GM21447 (cell line): Measurements from ENCODE around the gene SPCS3.
"Not testable (repeated sequence)": the region's sequence is repeated elsewhere in the genome, so short reads cannot be mapped to it uniquely, and the experiment has no call there.

Experiments used
- ATAC-seq: cut with Tn5 transposase; IDR thresholded peaks from one replicate; pipeline ENCODE4 v1.9.1; 2021; ENCODE audit not compliant: unreplicated experiment

Gene SPCS3

DNA sequence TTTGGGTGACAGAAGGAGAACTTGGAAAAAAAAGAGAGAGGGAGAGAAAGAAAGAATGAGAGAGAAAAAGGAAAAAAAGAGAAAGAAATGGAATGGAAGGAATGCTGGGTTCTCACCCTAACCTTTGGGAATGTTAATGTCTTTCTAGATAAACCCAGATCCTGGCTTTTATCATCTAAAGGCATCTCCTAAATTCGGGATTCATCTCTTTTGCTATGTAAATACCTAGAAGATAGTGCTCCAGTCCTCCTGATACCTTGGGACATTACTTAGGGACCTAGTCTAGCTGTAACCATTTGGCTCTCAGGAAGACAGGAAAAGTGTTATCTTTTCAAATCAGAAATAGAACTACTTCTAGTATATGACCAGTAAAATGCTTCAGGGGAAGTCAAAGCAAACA lies 15.8 kb upstream of the SPCS3 start:
- ATAC-seq: no peak

DNA sequence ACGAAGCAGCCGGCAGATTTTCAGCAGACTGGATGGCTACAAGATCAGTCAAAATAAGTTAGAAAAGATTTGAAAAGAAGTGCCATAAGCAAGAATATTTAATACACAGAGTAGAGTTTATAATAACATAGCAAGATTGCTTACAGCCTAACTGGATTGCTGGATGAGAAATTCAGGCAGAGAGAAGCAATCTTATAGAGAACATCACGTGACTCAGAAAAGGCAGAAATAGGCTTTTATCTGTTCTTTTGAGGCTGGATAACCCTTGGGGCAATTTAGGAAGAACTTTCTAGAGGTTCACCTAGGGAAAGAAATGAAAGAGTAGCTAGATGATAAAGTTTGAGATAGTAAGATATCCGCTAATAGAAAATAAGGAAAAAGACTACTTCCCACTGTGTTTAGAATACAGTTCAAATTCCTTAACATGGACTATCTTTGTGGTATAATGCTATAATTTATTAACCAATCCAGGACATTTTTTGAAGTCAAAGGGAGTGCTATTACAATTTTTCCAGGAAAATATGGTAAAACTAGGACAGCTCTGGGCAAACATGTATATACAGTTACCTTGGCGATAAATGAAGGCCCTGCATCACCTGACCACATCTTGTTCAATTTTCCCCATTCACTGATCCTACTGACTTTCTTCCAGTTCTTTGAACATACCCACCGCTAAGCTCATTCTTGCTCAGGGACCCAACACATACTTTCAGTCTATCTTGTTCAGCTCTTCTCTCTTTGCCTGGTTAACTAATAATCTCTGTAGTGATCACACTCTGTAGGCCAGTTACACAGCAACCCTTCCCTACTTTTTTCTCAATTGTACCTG lies 12.7 kb upstream of the SPCS3 start:
- ATAC-seq: no peak

DNA sequence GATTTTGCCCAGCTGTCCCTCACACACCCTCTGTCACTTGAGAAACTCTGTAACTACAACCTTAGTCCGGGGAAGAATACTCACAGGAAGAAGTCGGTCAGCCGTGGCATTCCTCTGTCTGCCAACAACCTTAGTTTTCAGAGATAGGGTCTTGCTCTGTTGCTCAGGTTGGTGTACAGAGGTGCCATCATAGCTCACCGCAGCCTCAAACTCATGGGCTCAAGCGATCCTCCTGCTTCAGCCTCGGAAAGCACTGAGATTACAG lies 12.2 kb upstream of the SPCS3 start:
- no peak for ATAC-seq

DNA sequence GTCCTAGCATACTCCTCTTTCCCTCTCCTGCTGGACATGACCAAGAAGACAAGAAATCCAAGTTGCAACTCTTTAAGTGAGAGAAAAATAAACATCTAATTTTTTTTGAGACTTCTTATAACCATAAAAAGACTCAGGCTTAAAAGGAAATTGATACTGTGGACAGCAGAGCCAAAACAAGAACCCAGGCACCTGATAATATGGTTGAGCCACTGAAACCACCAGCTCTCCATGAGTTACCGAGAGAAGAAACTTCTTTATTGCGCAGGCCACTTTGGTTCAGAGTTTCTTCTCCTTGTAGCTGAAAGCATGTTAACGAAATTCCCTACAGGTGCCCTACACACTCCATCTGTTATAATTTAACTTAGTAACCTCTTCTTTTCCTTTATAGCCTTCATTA lies 11.3 kb upstream of the SPCS3 start:
- ATAC-seq: peak; percentile 54

DNA sequence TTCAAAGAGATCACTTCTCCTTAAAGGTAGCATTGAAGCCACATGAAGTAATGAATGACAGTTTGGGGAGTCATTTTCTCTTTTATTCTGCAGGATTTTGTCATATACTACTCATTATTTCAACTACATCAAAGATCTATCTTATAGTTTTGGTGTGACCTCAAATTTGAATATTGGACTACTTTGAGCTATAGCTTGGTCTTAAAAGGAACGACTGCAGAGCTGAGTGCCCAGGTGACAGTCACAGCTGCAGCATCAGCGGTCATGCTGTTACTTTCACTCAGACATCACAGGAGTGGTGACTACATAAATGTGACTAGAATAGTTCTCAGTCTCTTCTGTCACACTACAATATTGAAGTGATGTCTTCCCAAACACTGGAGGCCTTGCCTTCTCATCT lies 10.7 kb upstream of the SPCS3 start:
- ATAC-seq: peak; percentile 99

DNA sequence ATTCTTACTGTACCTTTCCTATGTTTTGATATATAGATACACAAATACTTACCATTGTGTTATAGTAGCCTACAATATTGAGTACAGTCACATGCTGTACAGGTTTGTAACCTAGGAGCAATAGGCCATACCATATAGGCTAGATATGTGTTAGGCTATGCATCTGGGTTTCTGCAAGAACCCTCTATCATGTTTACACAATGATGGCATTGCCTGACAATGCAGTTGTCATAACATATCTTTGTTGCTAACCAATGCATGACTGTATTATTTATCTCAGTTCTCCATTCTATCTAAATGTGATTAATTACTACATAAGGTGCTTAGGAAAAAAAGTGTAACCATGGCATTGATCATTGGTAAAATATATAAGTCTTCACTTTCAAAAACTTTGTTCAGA lies 10.0 kb upstream of the SPCS3 start:
- no peak for ATAC-seq

DNA sequence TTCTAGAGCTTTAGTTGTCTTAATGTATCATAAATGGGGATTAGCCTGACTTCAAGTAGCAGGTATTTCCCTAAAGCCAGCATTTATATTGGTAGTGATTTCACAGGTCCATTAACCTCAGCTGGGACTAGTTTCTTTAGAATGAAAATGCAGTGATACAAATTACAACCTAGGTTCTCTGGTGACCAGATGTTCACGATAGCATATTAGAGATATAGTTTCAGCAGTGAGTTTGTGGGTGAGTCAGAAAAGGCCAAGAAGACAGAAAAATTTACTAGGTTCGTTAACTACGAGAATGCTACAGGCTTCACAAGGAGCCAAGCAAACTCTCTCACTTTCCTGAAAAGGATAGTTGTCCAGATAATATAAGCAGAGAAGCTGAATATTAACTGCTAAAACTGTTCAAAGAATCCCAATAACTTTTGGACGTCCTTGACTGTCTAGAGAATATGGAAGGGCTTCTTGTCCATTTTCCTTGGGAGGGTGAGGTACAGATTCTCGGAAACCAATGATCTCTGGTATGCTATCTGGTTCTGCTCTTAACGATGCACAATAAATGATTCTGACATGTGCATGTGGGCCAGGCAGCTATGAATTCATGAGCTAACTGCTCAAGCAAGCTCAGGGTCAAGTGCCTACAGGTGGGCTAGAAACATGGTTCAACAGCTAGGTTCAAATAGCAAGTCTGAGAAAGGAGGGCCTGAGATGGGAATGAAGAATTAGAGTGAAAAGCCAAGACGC lies 6.0 kb upstream of the SPCS3 start:
- ATAC-seq: no peak

DNA sequence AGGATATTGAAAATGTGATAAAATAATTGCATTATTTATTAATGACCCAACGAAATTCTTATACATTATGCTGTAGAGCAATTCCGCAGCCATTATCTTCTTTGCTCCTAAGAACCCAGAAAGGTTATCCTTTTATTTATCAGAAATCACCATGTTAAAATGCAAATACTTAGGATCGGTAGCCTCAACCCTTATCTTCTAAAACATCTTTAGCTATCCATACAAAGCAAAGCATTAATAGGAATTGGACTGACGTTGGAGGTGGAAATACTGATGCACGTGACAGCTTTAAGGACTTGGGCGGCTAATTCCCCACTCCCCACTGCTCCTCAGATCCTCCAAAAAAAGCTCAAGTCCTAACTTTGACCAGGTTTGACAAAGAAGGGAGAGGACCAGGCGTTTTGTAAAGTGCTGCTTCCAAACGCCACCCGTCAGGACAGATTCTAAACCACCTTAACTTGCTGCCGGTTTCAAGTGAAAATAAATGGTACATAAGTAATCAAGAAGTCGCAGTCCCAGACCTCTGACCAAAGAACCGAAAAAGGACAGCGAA lies 539 bp upstream of the SPCS3 start:
- no peak for ATAC-seq

DNA sequence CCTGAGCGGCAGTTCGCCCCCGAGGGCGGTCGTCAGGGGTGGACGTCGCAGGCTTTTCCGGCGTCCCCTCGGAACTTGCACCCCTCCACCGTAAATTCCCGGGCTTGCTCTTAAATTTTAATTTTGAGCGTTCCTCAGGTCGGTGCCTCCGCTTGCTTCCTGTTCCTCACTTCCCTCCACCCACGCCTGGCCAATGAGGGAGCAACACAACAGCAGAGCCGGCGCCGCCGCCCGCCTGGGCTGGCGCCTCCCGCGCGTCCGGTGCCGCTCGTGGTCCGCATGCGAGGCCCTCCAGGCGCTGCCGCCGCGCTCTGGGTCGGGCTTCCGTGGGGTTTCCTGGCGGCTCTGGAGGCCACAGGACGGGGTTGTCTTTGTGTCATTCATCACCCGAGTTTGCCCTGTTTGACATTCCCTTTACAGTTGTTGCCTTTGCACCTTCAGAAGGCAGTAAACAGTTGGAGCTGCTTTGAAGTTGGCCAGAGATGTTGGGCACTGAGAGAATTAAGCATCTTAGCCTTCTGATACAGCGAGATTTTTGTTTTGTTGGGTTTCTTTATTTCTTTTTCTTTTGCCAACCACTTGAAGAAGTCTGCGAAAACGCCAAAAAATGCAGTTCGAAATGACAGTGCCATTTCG lies 692 bp downstream of the SPCS3 start:
- peak; percentile 82 for ATAC-seq

DNA sequence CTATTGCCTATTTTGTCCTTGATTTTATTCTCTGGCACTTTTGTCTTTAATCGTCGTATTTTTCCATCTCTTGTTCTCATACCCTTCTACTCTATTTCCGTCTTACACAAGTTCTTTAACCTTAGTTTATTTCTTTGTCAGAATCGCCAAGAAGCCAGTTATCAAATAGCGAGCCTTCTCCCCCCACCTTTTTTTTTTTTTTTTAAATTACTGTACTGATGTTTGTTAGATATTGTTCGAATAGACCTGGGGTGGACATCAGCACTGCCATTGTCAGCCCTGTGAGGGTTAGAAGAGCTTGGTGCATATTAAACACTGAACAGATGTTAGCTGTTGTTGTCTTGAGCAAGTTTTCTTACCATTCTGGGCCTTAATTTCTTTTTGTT lies 1.2 kb downstream of the SPCS3 start:
- no peak for ATAC-seq

DNA sequence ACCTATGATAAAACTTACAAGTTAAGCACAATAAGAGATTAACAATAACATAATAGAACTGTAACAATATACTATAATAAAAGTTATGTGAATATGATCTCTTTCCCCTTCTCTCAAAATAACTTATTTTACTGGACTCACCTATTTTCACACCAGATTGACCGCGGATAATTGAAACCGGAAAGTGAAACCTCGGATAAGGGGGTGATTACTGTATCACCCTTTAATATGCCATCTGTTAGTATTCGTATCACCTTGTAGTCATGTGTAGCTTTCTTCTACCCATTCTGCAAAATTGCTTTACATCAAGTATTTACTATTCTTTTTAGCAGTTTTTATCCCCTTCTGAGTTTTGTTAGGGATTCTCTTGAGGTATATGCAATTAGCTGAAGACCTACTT lies 1.8 kb downstream of the SPCS3 start:
- ATAC-seq: no peak

DNA sequence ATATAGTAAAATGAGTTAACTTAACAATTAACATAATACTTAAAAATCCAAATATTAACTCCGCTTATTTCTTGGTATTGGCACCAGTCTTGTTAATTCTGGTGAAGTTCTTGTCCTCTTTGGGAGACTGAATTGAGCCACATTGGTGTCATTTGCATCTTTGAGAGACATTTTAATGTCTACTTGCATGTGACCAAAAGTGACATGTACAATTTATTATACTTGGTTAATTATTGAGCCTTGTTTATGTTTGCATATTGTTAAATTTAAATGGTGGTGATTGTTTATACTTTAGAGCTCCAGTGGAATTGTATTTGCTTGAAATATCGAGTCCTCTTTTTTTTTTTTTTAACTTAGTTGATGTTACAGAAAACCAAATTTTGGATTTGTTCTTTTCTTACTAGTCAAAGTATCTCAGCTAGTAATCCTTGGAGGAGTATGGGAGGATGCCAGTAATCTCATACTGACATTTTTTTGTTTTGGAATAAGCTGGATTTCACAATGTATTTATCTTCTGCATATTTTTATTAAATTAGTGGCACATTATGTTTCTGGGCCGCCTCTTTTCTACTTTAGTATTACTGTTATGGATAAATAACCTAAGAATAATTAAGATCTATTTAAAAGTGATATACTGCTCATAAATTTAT lies 3.9 kb downstream of the SPCS3 start:
- ATAC-seq: no peak

DNA sequence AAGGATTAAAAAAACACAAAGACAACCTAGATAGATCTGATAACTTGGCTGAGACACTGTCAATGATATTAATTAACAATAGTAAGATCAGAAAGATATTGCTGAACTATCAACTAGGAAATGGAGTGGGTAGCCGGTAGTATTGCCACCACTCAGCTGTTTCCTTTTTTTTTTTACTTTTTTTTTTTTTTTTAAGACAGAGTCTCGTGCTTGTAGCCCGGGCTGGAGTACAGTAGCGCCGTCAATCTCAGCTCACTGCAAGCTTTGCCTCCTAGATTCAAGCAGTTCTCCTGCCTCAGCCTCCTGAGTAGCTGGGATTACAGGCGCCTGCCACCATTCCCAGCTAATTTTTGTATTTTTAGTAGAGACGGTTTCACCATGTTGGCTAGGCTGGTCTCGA lies 5.1 kb downstream of the SPCS3 start:
- ATAC-seq: not testable (repeated sequence)

DNA sequence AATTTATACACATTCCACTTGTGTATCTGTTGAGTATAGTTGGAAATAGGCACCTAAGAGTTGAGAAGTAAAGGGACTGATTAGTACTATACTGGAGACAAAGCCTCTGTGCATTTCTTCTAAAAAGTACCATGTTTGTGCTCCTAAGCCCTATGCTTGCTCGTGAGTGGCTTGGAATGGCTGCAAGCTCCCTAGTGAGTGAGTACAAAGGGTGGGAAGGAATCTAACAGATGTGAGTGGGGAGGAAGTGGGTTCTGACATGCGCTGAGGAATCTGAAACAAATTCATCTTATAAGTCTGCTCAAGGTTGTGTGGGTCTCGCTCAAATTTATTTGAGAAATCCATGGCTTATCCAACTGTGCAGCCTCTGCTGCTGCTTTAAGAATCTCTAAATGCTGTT lies 13.3 kb downstream of the SPCS3 start:
- no peak for ATAC-seq

DNA sequence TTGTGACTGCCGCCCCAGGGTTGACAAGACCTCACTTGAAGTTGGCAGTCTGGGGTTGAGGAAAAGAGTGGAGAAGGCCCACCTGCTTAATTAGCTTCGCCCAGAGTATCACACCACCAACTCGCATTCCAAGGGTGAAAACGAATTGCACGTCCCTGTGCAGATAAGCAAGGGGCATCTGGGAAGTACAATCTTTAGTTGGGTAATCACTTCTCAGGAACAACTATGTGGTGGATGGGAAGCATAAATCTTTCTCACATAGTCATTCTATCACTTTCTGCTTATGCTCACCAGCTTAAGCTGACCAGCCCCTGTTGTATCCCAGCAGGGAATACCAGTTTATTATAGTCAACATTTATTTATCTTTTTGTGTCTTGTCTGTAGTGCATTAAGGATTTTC lies 14.3 kb downstream of the SPCS3 start:
- no peak for ATAC-seq

DNA sequence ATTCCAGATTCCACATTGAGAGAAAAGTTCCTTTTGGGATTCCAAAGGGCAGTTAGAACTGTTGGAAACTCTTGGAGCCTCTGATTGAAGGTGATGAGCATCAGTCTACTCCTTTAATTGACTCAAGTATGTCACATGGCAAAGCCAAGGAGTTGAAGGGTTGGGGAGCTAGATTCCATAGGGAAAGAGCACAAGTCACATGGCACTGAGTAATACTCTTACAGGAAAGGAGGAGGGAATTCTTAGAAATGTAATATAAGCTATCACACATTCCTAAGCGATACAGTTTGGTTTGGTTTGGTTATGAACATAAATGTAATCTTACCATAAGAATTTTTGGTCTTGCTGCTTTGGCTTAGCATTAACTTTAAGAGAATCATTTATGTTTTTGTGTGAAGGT lies 15.7 kb downstream of the SPCS3 start:
- ATAC-seq: no peak

DNA sequence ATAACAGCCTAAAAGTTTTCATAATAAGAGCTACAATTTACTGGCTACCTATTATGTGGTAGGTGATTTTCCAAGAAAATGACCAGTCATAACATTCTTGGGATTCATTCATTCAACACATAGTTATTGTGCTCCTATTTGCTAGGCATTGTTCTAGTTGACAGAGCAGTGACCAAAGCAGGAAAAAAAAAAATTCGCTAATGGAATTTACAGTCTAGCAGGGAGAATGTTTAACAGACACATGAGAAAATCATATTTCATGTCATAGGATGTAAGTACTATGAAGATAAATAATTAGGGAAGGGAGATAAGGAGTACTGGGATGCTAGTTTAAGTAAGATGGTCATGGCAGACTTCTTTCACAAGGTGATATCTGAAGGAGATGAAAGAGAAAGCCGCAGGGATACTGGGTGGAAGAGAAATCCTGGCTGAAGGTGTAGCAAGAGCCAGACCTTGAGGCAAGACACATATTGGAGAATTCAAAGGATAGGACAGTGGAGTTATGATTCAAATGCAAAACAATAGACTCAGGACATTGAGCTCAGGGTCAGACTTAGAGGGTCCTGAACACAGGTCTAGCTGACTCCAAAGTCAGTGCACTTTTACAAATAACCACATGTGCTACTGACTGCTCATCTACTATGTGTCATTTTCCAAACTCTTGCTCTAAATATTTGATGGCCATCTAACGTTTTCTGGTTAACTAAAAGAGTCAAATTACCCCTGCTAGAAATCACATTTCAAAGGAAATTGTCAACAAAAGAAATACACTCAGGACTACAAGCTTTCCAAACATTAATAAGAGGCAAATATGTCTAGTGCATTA lies 20.4 kb downstream of the SPCS3 start:
- no peak for ATAC-seq

DNA sequence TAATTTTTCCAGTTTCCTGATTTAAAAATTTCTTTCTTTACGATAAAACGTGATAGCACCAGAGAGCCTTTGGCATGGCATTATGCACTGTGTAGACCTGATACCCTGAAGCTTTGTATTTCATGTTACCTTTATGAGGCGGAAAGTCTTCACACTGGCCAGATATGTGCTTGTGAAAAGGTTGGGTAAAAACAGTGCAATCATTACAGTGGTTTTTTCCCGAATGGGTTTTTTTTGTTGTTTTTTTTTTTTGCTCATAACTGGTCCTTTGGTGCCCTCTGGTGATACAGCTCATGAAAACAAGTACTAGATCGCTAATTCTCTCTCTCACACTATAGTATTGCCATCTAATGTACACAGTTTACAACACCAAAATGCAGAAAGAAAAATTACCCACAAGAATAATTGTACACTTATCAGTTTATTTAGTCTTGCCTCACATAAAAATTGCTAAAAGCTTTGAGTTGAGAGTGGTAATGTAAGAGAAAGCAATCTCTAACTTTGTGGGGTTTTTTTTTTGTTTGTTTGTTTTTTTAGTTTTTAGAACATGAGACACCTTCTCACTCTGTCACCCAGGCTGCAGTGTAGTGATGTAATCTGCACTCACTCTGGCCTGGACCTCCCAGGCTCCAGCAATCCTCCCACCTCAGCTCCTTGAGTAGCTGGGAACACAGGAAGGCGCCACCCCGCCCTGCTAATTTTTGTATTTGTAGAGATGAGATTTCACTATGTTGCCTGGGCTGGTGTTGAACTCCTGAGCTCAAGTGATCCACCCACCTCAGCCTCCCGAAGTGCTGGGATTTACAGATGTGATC lies 21.3 kb downstream of the SPCS3 start:
- peak; percentile 72 for ATAC-seq

DNA sequence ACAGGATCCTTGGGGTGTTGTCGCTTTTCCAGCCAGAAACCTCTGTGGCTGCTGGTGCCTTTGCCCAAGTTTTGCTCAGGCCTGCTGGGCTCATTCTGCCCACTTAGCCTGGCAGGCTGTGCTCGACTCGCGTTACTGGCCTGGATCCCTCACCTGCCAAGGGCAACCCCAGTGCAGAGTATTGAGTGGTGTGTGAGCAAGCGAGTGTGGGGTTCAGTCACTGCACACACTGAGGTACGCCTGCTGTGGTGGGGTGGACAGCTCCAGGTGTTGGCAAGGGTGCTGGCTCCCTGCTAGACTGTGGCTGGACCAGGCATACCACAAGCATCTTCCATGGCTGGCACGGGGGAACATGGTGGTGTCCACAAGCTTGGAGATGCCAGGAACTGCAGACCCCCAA lies 22.6 kb downstream of the SPCS3 start:
- ATAC-seq: no peak

DNA sequence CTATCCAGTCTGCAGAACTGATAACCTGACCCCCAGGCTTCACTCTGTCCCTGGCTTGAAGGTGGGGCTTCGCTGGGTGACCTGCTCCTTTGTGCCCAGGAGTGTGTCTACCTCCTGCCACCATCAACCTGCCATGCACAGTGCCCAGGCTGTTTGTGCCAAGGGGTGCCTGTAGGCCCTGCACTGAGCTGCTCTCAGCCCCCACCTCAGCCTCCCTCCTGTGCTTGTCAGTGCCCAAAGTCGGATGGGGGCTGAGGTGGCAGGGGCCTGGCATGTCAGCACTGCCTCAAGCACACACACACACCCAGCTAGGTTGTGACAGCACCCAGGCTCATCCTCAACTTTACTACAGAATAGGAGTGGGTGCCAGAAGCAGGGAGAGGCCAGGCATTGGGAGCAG lies 23.5 kb downstream of the SPCS3 start:
- ATAC-seq: no peak
